ENCODE data around the gene CCDC87. TPM values are rescaled to one million over a fixed set of nuclear protein-coding genes. Genes with fewer than 3 reads are reported as not detected.
A peak's percentile ranks its signal among the peaks of the same experiment; 100 is the strongest.

CCDC87 gene
- total and polyA plus RNA-seq, 4 donors: 0.14 to 0.17 (median 0.14) TPM; not detected in 1

DNA sequence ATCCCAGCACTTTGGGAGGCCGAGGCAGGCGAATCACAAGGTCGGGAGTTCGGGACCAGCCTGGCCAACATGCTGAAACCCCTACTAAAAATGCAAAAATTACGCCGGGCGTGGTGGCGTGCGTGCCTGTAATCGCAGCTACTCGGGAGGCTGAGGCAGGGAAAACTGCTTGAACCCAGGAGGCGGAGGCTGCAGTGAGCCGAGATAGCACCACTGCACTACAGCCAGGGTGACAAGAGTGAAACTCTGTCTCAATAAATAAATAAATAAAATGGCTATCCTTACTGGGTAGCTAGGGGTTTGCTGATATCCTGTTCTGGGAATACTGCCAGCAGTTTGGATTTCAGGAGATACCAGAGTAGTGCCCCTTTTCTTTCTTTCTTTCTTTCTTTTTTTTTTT lies 21.2 kb upstream of the CCDC87 start:
- H3K4me1 ChIP-seq (ENCODE audit: control insufficient read depth in 4 of 4, insufficient read depth in 4 of 4, low read length in 3 of 4): peaks cover 3 to 36% (median 28%) of the 10 kb centered on the region in 4 donors
- H3K27me3 ChIP-seq (ENCODE audit: control insufficient read depth in 4 of 4, insufficient read depth in 4 of 4, low read length in 3 of 4): no peaks in the 10 kb centered on the region
- TF ChIP-seq RAD21 (IDR thresholded peaks at IDR 0.05) (peak; percentile 13 to 31), NR2F2 (IDR thresholded peaks at IDR 0.05) (no peak), HNF4A (conservative IDR thresholded peaks at IDR 0.05) (peak; percentile 48 to 63), SP1 (IDR thresholded peaks at IDR 0.05) (peak; percentile 34), JUND (IDR thresholded peaks at IDR 0.05) (peak in 1 of 2 donors; percentile 30), GABPA (IDR thresholded peaks at IDR 0.05 in 1 of 2, conservative IDR thresholded peaks at IDR 0.05 in 1 of 2) (no peak), YY1 (IDR thresholded peaks at IDR 0.05) (peak; percentile 51), RXRA (IDR thresholded peaks at IDR 0.05) (peak; percentile 52 to 72), FOXA1 (IDR thresholded peaks at IDR 0.05) (no peak), TAF1 (conservative IDR thresholded peaks at IDR 0.05) (no peak)
- TF ChIP-seq, protein P1, sequence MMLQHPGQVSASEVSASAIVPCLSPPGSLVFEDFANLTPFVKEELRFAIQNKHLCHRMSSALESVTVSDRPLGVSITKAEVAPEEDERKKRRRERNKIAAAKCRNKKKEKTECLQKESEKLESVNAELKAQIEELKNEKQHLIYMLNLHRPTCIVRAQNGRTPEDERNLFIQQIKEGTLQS (IDR thresholded peaks at IDR 0.05): no peak
- TF ChIP-seq, protein P2, sequence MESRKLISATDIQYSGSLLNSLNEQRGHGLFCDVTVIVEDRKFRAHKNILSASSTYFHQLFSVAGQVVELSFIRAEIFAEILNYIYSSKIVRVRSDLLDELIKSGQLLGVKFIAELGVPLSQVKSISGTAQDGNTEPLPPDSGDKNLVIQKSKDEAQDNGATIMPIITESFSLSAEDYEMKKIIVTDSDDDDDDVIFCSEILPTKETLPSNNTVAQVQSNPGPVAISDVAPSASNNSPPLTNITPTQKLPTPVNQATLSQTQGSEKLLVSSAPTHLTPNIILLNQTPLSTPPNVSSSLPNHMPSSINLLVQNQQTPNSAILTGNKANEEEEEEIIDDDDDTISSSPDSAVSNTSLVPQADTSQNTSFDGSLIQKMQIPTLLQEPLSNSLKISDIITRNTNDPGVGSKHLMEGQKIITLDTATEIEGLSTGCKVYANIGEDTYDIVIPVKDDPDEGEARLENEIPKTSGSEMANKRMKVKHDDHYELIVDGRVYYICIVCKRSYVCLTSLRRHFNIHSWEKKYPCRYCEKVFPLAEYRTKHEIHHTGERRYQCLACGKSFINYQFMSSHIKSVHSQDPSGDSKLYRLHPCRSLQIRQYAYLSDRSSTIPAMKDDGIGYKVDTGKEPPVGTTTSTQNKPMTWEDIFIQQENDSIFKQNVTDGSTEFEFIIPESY (IDR thresholded peaks at IDR 0.05): no peak
- TF ChIP-seq, protein P3, sequence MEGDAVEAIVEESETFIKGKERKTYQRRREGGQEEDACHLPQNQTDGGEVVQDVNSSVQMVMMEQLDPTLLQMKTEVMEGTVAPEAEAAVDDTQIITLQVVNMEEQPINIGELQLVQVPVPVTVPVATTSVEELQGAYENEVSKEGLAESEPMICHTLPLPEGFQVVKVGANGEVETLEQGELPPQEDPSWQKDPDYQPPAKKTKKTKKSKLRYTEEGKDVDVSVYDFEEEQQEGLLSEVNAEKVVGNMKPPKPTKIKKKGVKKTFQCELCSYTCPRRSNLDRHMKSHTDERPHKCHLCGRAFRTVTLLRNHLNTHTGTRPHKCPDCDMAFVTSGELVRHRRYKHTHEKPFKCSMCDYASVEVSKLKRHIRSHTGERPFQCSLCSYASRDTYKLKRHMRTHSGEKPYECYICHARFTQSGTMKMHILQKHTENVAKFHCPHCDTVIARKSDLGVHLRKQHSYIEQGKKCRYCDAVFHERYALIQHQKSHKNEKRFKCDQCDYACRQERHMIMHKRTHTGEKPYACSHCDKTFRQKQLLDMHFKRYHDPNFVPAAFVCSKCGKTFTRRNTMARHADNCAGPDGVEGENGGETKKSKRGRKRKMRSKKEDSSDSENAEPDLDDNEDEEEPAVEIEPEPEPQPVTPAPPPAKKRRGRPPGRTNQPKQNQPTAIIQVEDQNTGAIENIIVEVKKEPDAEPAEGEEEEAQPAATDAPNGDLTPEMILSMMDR (IDR thresholded peaks at IDR 0.05; ENCODE audit: low read depth, low read length, missing input control): no peak
- TF ChIP-seq, protein P4, sequence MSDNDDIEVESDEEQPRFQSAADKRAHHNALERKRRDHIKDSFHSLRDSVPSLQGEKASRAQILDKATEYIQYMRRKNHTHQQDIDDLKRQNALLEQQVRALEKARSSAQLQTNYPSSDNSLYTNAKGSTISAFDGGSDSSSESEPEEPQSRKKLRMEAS (IDR thresholded peaks at IDR 0.05): peak; percentile 12
- TF ChIP-seq, protein P5, sequence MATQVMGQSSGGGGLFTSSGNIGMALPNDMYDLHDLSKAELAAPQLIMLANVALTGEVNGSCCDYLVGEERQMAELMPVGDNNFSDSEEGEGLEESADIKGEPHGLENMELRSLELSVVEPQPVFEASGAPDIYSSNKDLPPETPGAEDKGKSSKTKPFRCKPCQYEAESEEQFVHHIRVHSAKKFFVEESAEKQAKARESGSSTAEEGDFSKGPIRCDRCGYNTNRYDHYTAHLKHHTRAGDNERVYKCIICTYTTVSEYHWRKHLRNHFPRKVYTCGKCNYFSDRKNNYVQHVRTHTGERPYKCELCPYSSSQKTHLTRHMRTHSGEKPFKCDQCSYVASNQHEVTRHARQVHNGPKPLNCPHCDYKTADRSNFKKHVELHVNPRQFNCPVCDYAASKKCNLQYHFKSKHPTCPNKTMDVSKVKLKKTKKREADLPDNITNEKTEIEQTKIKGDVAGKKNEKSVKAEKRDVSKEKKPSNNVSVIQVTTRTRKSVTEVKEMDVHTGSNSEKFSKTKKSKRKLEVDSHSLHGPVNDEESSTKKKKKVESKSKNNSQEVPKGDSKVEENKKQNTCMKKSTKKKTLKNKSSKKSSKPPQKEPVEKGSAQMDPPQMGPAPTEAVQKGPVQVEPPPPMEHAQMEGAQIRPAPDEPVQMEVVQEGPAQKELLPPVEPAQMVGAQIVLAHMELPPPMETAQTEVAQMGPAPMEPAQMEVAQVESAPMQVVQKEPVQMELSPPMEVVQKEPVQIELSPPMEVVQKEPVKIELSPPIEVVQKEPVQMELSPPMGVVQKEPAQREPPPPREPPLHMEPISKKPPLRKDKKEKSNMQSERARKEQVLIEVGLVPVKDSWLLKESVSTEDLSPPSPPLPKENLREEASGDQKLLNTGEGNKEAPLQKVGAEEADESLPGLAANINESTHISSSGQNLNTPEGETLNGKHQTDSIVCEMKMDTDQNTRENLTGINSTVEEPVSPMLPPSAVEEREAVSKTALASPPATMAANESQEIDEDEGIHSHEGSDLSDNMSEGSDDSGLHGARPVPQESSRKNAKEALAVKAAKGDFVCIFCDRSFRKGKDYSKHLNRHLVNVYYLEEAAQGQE (IDR thresholded peaks at IDR 0.05): no peak
- 64% methylated on average over 13 of the region's 13 CpGs for WGBS
- no peak for DNase-seq (ENCODE audit: low spot score)
- H3K4me3 ChIP-seq (ENCODE audit: low read depth in 1 of 3, low read length in 3 of 3): no peak overlapping the region
- H3K27ac ChIP-seq (ENCODE audit: low read depth in 1 of 2, low read length in 2 of 2): peak overlapping the region; percentile 32 to 40
- no peak overlapping the region for H3K9ac ChIP-seq (ENCODE audit: low read depth in 1 of 2, low read length in 2 of 2)
- H3K36me3 ChIP-seq (ENCODE audit: control insufficient read depth in 4 of 4, insufficient read depth in 3 of 4, low read depth in 1 of 4, low read length in 3 of 4): no peaks in the 10 kb centered on the region
- no peaks in the 10 kb centered on the region for H3K9me3 ChIP-seq (ENCODE audit: control insufficient read depth in 4 of 4, low read length in 3 of 4)

DNA sequence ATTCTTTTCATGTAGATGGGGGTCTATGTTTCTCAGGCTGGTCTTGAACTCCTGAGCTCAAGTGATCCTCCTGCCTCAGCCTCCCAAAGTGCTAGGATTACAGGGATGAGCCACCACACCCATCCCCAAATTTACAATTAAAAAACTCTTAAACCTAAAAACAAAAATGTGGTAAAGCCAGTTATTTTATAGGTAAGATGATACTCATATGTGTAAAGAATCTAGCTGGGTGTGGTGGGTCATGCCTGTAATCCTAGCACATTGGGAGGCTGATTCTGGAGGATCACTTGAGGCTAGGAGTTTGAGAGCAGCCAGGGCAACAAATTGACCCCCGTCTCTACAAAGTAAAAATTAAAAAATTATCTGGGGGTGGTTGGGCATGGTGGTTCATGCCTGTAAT lies 19.6 kb upstream of the CCDC87 start:
- Histone ChIP-seq H3K4me1 (ENCODE audit: control insufficient read depth in 4 of 4, insufficient read depth in 4 of 4, low read length in 3 of 4) (peaks cover 6 to 28% (median 17%) of the 10 kb centered on the region in 4 donors), H3K4me3 (ENCODE audit: low read depth in 1 of 3, low read length in 3 of 3) (no peak overlapping the region), H3K9me3 (ENCODE audit: control insufficient read depth in 4 of 4, low read length in 3 of 4) (no peaks in the 10 kb centered on the region), H3K27me3 (ENCODE audit: control insufficient read depth in 4 of 4, insufficient read depth in 4 of 4, low read length in 3 of 4) (no peaks in the 10 kb centered on the region), H3K27ac (ENCODE audit: low read depth in 1 of 2, low read length in 2 of 2) (no peak overlapping the region), H3K36me3 (ENCODE audit: control insufficient read depth in 4 of 4, insufficient read depth in 3 of 4, low read depth in 1 of 4, low read length in 3 of 4) (no peaks in the 10 kb centered on the region), H3K9ac (ENCODE audit: low read depth in 1 of 2, low read length in 2 of 2) (no peak overlapping the region)
- DNase-seq (ENCODE audit: low spot score): no peak
- 96% methylated on average over 1 of the region's 1 CpG for WGBS
- no peak for TF ChIP-seq HNF4A (conservative IDR thresholded peaks at IDR 0.05)
- no peak for TF ChIP-seq EGR1 (IDR thresholded peaks at IDR 0.05; ENCODE audit: low read depth in 2 of 2)
- TF ChIP-seq, protein P4 (IDR thresholded peaks at IDR 0.05): no peak
- TF ChIP-seq RXRA (IDR thresholded peaks at IDR 0.05): no peak
- no peak for TF ChIP-seq GABPA (IDR thresholded peaks at IDR 0.05 in 1 of 2, conservative IDR thresholded peaks at IDR 0.05 in 1 of 2)
- TF ChIP-seq YY1 (IDR thresholded peaks at IDR 0.05): no peak
- TF ChIP-seq, protein P1 (IDR thresholded peaks at IDR 0.05): no peak
- no peak for TF ChIP-seq HNF4G (IDR thresholded peaks at IDR 0.05)
- no peak for TF ChIP-seq FOXA1 (IDR thresholded peaks at IDR 0.05)
- TF ChIP-seq SP1 (IDR thresholded peaks at IDR 0.05): no peak
- TF ChIP-seq NR2F2 (IDR thresholded peaks at IDR 0.05): no peak
- TF ChIP-seq TAF1 (conservative IDR thresholded peaks at IDR 0.05): no peak
- TF ChIP-seq, protein P5 (IDR thresholded peaks at IDR 0.05): no peak
- TF ChIP-seq JUND (IDR thresholded peaks at IDR 0.05): no peak

Data from liver (tissue), 9 donors.